HCT116 (cell line): ENCODE data around the gene PRPH2. TPM values are rescaled to one million over a fixed set of nuclear protein-coding genes. Genes with fewer than 3 reads are reported as not detected.

Source experiments
- ATAC-seq: fragments of 200-7000 bp; cut with Tn5 transposase; 2 replicates; pipeline ENCODE4 v1.9.1; 2020; ENCODE audit warnings: mild to moderate bottlenecking, moderate library complexity
- BruUV-seq: library from RNA; stranded (reverse); fragments of 400-500 nt; replicated peaks from 2 replicates; lab custom pipeline; 2021; lab: Mats Ljungman, UMichigan
- CTCF ChIA-PET: fragments of 300-600 bp; sonication (Branson Sonifier 250); formaldehyde crosslinking; loops from one replicate; lab custom pipeline; 2021; ENCODE audit warnings: antibody characterized with exemption; lab: Charles Lee
- POLR2A ChIA-PET: fragments of 300-600, 350-600 bp; sonication (Branson Sonifier 250); formaldehyde crosslinking; loops from one replicate; lab custom pipeline; 2021; ENCODE audit warnings: antibody characterized with exemption; lab: Charles Lee
- RAD21 ChIA-PET, 2 experiments: fragments of 300-600 bp; sonication (Branson Sonifier 250); formaldehyde crosslinking; loops; one replicate each; lab custom pipeline; 2023; ENCODE audit warnings: low total read pairs in 2 of 2; ENCODE audit not compliant: uncharacterized antibody in 2 of 2, unreplicated experiment in 2 of 2, low non-redundant PET in 1 of 2; lab: Charles Lee
- DNase-seq: peaks from one replicate; pipeline ENCODE4 v3.0.0-alpha.2; 2010; ENCODE audit warnings: low read depth, low spot score
- H2AFZ ChIP-seq: fragments of 200-600 bp; shearing (Covaris generic), sonication (generic); 2 replicates; pipeline ENCODE4 v1.6.1; 2017; ENCODE audit warnings: low read depth, mixed run types, mixed read lengths, antibody characterized with exemption, low read length; ENCODE audit not compliant: poor library complexity, severe bottlenecking
- H3K27ac ChIP-seq: 2 replicates; pipeline ENCODE4 v1.5.1; 2012; ENCODE audit warnings: low read depth, low read length
- H3K27me3 ChIP-seq: fragments of 200-600 bp; sonication (generic); 2 replicates; pipeline ENCODE4 v1.6.1; 2016; ENCODE audit warnings: mixed run types, low read length, mixed read lengths; ENCODE audit not compliant: insufficient read depth
- H3K36me3 ChIP-seq, 2 experiments: fragments of 200-500 bp in 1 of 2; fragments of 200-600 bp in 1 of 2; sonication (Bioruptor generic) in 1 of 2; sonication (generic) in 1 of 2; 2 replicates each; pipeline versions ENCODE4 v1.5.1 to v1.6.1; 2014 to 2016; ENCODE audit warnings: low read length in 2 of 2, inconsistent platforms in 1 of 2, mixed read lengths in 1 of 2, mixed run types in 1 of 2; ENCODE audit not compliant: insufficient read depth in 2 of 2, control insufficient read depth in 1 of 2
- H3K4me1 ChIP-seq, 2 experiments: fragments of 200-600 bp in 1 of 2; sonication (generic) in 1 of 2; 2 replicates each; pipeline versions ENCODE4 v1.5.1 to v1.6.1; 2012 to 2017; ENCODE audit warnings: low read length in 2 of 2, inconsistent platforms in 1 of 2, mild to moderate bottlenecking in 1 of 2, mixed read lengths in 1 of 2, mixed run types in 1 of 2, moderate library complexity in 1 of 2; ENCODE audit not compliant: insufficient read depth in 2 of 2, control insufficient read depth in 1 of 2
- H3K4me2 ChIP-seq: fragments of 200-600 bp; sonication (generic); 2 replicates; pipeline ENCODE4 v1.6.1; 2017; ENCODE audit warnings: mixed run types, low read length, mixed read lengths
- H3K4me3 ChIP-seq, 2 experiments: fragments of 200-600 bp in 1 of 2; sonication (generic) in 1 of 2; replicated peaks in 1 of 2; 2 replicates each; pipeline ENCODE4 v1.5.1; 2011 to 2016; ENCODE audit warnings: low read length in 2 of 2, control low read depth in 1 of 2, low read depth in 1 of 2, mild to moderate bottlenecking in 1 of 2, mixed read lengths in 1 of 2, mixed run types in 1 of 2
- H3K79me2 ChIP-seq: fragments of 200-600 bp; sonication (generic); 2 replicates; pipeline ENCODE4 v1.6.1; 2017; ENCODE audit warnings: mild to moderate bottlenecking, mixed run types, low read length, moderate library complexity, mixed read lengths; ENCODE audit not compliant: insufficient read depth
- H3K9ac ChIP-seq: fragments of 200-600 bp; sonication (generic); 2 replicates; pipeline ENCODE4 v1.6.1; 2016; ENCODE audit warnings: low read length, mixed read lengths
- H3K9me2 ChIP-seq: fragments of 200-600 bp; sonication (generic), shearing (Covaris generic); 2 replicates; pipeline ENCODE4 v1.6.1; 2017; ENCODE audit warnings: mixed run types, mild to moderate bottlenecking, moderate library complexity; ENCODE audit not compliant: insufficient read depth
- H3K9me3 ChIP-seq, 2 experiments: fragments of 200-500 bp in 1 of 2; fragments of 200-600 bp in 1 of 2; sonication (Bioruptor generic) in 1 of 2; sonication (generic) in 1 of 2; 2 replicates each; pipeline ENCODE4 v1.6.1; 2014 to 2017; ENCODE audit warnings: low read length in 2 of 2, mixed read lengths in 2 of 2, inconsistent platforms in 1 of 2, low read depth in 1 of 2, mild to moderate bottlenecking in 1 of 2, mixed run types in 1 of 2, moderate library complexity in 1 of 2; ENCODE audit not compliant: control insufficient read depth in 1 of 2, insufficient read depth in 1 of 2
- H4K20me1 ChIP-seq: fragments of 200-600 bp; sonication (generic), shearing (Covaris generic); 2 replicates; pipeline ENCODE4 v1.6.1; 2017; ENCODE audit warnings: mixed run types, mild to moderate bottlenecking, moderate library complexity; ENCODE audit not compliant: insufficient read depth
- CBX3 ChIP-seq: IDR thresholded peaks from 2 replicates; pipeline ENCODE4 v1.6.1; 2012; ENCODE audit warnings: low read depth
- EGR1 ChIP-seq: IDR thresholded peaks from 2 replicates; pipeline ENCODE4 v1.6.1; 2012; ENCODE audit warnings: low read depth
- FOSL1 ChIP-seq: IDR thresholded peaks from 2 replicates; pipeline ENCODE4 v1.6.1; 2012; ENCODE audit warnings: low read depth
- JUND ChIP-seq: IDR thresholded peaks from 2 replicates; pipeline ENCODE4 v1.6.1; 2012
- MAX ChIP-seq: IDR thresholded peaks from 2 replicates; pipeline ENCODE4 v1.6.1; 2012
- POLR2A ChIP-seq: IDR thresholded peaks from 2 replicates; pipeline ENCODE4 v1.7.0; 2011; ENCODE audit warnings: borderline replicate concordance; ENCODE audit not compliant: insufficient read depth, insufficient read length; ENCODE audit errors: extremely low read depth
- POLR2AphosphoS5 ChIP-seq: IDR thresholded peaks from 2 replicates; pipeline ENCODE4 v1.6.1; 2011; ENCODE audit warnings: mild to moderate bottlenecking, low read depth, low read length, moderate library complexity
- RAD21 ChIP-seq: IDR thresholded peaks from 2 replicates; pipeline ENCODE4 v1.6.1; 2012; ENCODE audit warnings: low read depth, mild to moderate bottlenecking
- SP1 ChIP-seq: IDR thresholded peaks from 2 replicates; pipeline ENCODE4 v1.6.1; 2012; ENCODE audit warnings: low read depth
- SRF ChIP-seq: IDR thresholded peaks from 2 replicates; pipeline ENCODE4 v1.6.1; 2012; ENCODE audit warnings: low read depth
- ZBTB33 ChIP-seq: IDR thresholded peaks from 2 replicates; pipeline ENCODE4 v1.6.1; 2011; ENCODE audit warnings: mild to moderate bottlenecking, low read length, moderate library complexity; ENCODE audit not compliant: insufficient replicate concordance; ENCODE audit errors: extremely low read depth
- intact Hi-C: fragments of 100-400 bp; cut with micrococcal nuclease; formaldehyde crosslinking; loops from 2 replicates; pipeline ENCODE4 v1.10.0; 2022
- total RNA-seq: library from RNA; stranded (reverse); gene quantifications from one replicate; pipeline ENCODE4 v1.2.1, GENCODE V29; 2021; ENCODE audit not compliant: unreplicated experiment

The PRPH2 gene
- total RNA-seq, 1 experiment from 2014 or later, result not detected

GRCh38 chr6:42746463-42747391, 24.3 kb upstream of the PRPH2 start:
- CTCF ChIA-PET, result interaction anchor here (1.2 to 1.5 kb wide), 2 partner anchors 20 to 85 kb away, joined by 3 read pairs; no protein-coding TSS in a partner anchor
- H3K27me3 ChIP-seq, result no peaks in the 10 kb centered on the region
- H3K4me3 ChIP-seq, result peak overlapping the region; percentile 70 to 88
- H3K27ac ChIP-seq, result peak overlapping the region; percentile 79
- H4K20me1 ChIP-seq, result no peaks in the 10 kb centered on the region
- no peak for TF ChIP-seq FOSL1
- no peak for TF ChIP-seq SRF
- no peak for TF ChIP-seq ZBTB33
- no peak for TF ChIP-seq CBX3
- TF ChIP-seq SP1, result peak; percentile 16; the same call in 1 of the 2 replicates
- TF ChIP-seq RAD21, result 0 out of 2 replicates have a peak, but pooled peaks have one; percentile 15
- TF ChIP-seq JUND, result no peak
- TF ChIP-seq MAX, result peak; percentile 27
- 0 out of 2 replicates have a peak, but pooled peaks have one; percentile 31 for TF ChIP-seq EGR1
- TF ChIP-seq POLR2A, result peak; percentile 73
- TF ChIP-seq POLR2AphosphoS5, result peak; percentile 90
- TF ChIP-seq, all 23 proteins: peak for 6
- no peaks in the 10 kb centered on the region for H3K9me2 ChIP-seq
- ChIA-PET POLR2A (interaction anchor here (0.6 to 3.3 kb wide), 14 partner anchors 11 to 883 kb away, joined by 3 to 22 read pairs (median 5); partner anchors contain the start of genes BICRAL and RPL7L1), RAD21 (interaction anchor here (0.7 to 1.0 kb wide), 5 partner anchors 20 to 134 kb away, joined by 3 to 10 read pairs (median 3); partner anchors contain the start of gene BICRAL (in 1 of the 2))
- peak overlapping the region; percentile 93 for H3K4me2 ChIP-seq
- DNase-seq, result peak; percentile 74
- no TSS peak for BruUV-seq
- H3K36me3 ChIP-seq, result no peaks in the 10 kb centered on the region
- no peaks in the 10 kb centered on the region for H3K9me3 ChIP-seq
- peaks cover 23% of the 10 kb centered on the region for H3K79me2 ChIP-seq
- peaks cover 19 to 36% of the 10 kb centered on the region in 2 experiments for H3K4me1 ChIP-seq
- ATAC-seq, result peak; percentile 76
- intact Hi-C loops, result loop anchor here (1.0 to 5.0 kb wide), 3 partner anchors 38 to 146 kb away; a partner anchor contains a TSS
- peak overlapping the region; percentile 94 for H3K9ac ChIP-seq
- H2AFZ ChIP-seq, result peak overlapping the region; percentile 38
